WTC11 (cell line): ENCODE data around the gene IGFBP7. TPM values are rescaled to one million over a fixed set of nuclear protein-coding genes. Genes with fewer than 3 reads are reported as not detected.

Source experiments
- ATAC-seq: fragments of 200-7000 bp; cut with Tn5 transposase; 2 replicates; pipeline ENCODE4 v1.10.0; 2021; ENCODE audit warnings: mild to moderate bottlenecking, moderate library complexity
- CTCF ChIA-PET: fragments of 300-600 bp; sonication (Branson Sonifier 250); formaldehyde crosslinking; loops from one replicate; lab custom pipeline; 2021; ENCODE audit warnings: antibody characterized with exemption; lab: Charles Lee
- POLR2A ChIA-PET: fragments of 350-600 bp; sonication (Branson Sonifier 250); formaldehyde crosslinking; loops from one replicate; lab custom pipeline; 2021; ENCODE audit warnings: antibody characterized with exemption; lab: Charles Lee
- DNase-seq: peaks from one replicate; pipeline ENCODE4 v3.0.0; 2021; ENCODE audit warnings: low spot score
- H3K27ac Mint-ChIP-seq: 2 replicates; pipeline ENCODE4 v1.8.0; 2021; ENCODE audit warnings: mixed read lengths
- H3K27me3 Mint-ChIP-seq: 2 replicates; pipeline ENCODE4 v1.8.0; 2021; ENCODE audit warnings: low read depth, mild to moderate bottlenecking, moderate library complexity, mixed read lengths
- H3K36me3 Mint-ChIP-seq: 2 replicates; pipeline ENCODE4 v1.8.0; 2021; ENCODE audit warnings: mixed read lengths
- H3K4me1 Mint-ChIP-seq: 2 replicates; pipeline ENCODE4 v1.8.0; 2022; ENCODE audit warnings: mixed read lengths
- H3K4me3 Mint-ChIP-seq: 2 replicates; pipeline ENCODE4 v1.8.0; 2021; ENCODE audit warnings: mild to moderate bottlenecking, moderate library complexity, mixed read lengths
- H3K9me3 Mint-ChIP-seq: 2 replicates; pipeline ENCODE4 v1.8.0; 2021; ENCODE audit warnings: mixed read lengths
- ATF1 ChIP-seq: sonication (generic); formaldehyde crosslinking; IDR thresholded peaks from 2 replicates; pipeline ENCODE4 v1.8.1; 2023; ENCODE audit warnings: mild to moderate bottlenecking, moderate library complexity, missing genetic modification reagents
- GRHL2 ChIP-seq: fragments of 250-450 bp; sonication (Bioruptor Pico); IDR thresholded peaks from 2 replicates; pipeline ENCODE4 v1.8.0; 2022; ENCODE audit warnings: mild to moderate bottlenecking, moderate library complexity; ENCODE audit not compliant: insufficient replicate concordance, severe bottlenecking
- JUN ChIP-seq: sonication (generic); formaldehyde crosslinking; IDR thresholded peaks from 2 replicates; pipeline ENCODE4 v1.8.0; 2023; ENCODE audit warnings: mild to moderate bottlenecking, missing genetic modification reagents
- NFE2L1 ChIP-seq: sonication (generic); formaldehyde crosslinking; IDR thresholded peaks from 2 replicates; pipeline ENCODE4 v1.8.1; 2023; ENCODE audit warnings: missing genetic modification reagents
- TEAD1 ChIP-seq: sonication (generic); formaldehyde crosslinking; IDR thresholded peaks from 2 replicates; pipeline ENCODE4 v1.8.0; 2022; ENCODE audit warnings: mild to moderate bottlenecking, missing genetic modification reagents
- TP53 ChIP-seq: sonication (generic); formaldehyde crosslinking; IDR thresholded peaks from 2 replicates; pipeline ENCODE4 v1.8.1; 2023; ENCODE audit warnings: mild to moderate bottlenecking, missing genetic modification reagents
- ZNF263 ChIP-seq: sonication (generic); formaldehyde crosslinking; IDR thresholded peaks from 2 replicates; pipeline ENCODE4 v1.8.1; 2022; ENCODE audit warnings: low read depth, mild to moderate bottlenecking, moderate library complexity, missing genetic modification reagents
- ZNF671 ChIP-seq: fragments of 250-450 bp; sonication (Bioruptor Pico); IDR thresholded peaks from 2 replicates; pipeline ENCODE4 v1.8.0; 2021; ENCODE audit warnings: mild to moderate bottlenecking
- total RNA-seq: library from RNA; stranded (reverse); gene quantifications from 3 replicates; pipeline ENCODE4 v1.2.3, GENCODE V29; 2021
- TF ChIP-seq, protein P1 (sequence below): sonication (generic); formaldehyde crosslinking; IDR thresholded peaks from 2 replicates; pipeline ENCODE4 v1.8.1; 2023; ENCODE audit warnings: mild to moderate bottlenecking, missing genetic modification reagents, borderline replicate concordance
- TF ChIP-seq, protein P2 (sequence below): sonication (generic); formaldehyde crosslinking; IDR thresholded peaks from 2 replicates; pipeline ENCODE4 v1.8.0; 2022; ENCODE audit warnings: mild to moderate bottlenecking, missing genetic modification reagents
- TF ChIP-seq, protein P3 (sequence below): fragments of 250-450 bp; sonication (Bioruptor Pico); IDR thresholded peaks from 2 replicates; pipeline ENCODE4 v1.9.0; 2021; ENCODE audit warnings: mild to moderate bottlenecking
- TF ChIP-seq, protein P4 (sequence below): sonication (generic); formaldehyde crosslinking; IDR thresholded peaks from 2 replicates; pipeline ENCODE4 v1.8.0; 2023; ENCODE audit warnings: missing genetic modification reagents
- TF ChIP-seq, protein P5 (sequence below): sonication (generic); formaldehyde crosslinking; IDR thresholded peaks from 2 replicates; pipeline ENCODE4 v1.8.1; 2022; ENCODE audit warnings: mild to moderate bottlenecking, missing genetic modification reagents, moderate library complexity, borderline replicate concordance
- TF ChIP-seq, protein P6 (sequence below): fragments of 250-450 bp; sonication (Bioruptor Pico); IDR thresholded peaks from 2 replicates; pipeline ENCODE4 v1.9.0; 2021; ENCODE audit warnings: mild to moderate bottlenecking
- TF ChIP-seq, protein P7 (sequence below): sonication (generic); formaldehyde crosslinking; IDR thresholded peaks from 2 replicates; pipeline ENCODE4 v1.8.0; 2022; ENCODE audit warnings: missing genetic modification reagents

The IGFBP7 gene
- total RNA-seq, 1 experiment from 2014 or later, result 1.4 TPM

DNA sequence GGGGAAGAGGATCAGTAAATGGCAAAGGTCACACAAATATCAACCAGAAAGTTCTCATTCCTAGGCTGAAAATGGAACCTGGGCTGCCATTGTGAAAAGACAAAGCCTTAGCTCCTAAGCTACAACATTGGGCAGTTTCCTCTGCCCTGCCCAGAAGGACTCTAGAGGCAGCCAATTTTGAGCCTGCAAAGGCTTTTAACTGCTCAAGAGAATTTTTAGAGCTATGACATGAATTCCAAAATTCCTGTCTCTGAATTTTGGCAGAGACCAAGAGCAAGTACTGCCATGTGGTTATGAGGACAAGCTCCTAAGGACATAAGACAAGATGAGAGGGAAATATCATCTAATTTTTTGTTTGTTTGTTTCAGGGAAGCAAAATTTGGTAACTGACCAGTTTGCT is 29.6 kb upstream of the IGFBP7 start (continued):
- TF ChIP-seq, protein P1, sequence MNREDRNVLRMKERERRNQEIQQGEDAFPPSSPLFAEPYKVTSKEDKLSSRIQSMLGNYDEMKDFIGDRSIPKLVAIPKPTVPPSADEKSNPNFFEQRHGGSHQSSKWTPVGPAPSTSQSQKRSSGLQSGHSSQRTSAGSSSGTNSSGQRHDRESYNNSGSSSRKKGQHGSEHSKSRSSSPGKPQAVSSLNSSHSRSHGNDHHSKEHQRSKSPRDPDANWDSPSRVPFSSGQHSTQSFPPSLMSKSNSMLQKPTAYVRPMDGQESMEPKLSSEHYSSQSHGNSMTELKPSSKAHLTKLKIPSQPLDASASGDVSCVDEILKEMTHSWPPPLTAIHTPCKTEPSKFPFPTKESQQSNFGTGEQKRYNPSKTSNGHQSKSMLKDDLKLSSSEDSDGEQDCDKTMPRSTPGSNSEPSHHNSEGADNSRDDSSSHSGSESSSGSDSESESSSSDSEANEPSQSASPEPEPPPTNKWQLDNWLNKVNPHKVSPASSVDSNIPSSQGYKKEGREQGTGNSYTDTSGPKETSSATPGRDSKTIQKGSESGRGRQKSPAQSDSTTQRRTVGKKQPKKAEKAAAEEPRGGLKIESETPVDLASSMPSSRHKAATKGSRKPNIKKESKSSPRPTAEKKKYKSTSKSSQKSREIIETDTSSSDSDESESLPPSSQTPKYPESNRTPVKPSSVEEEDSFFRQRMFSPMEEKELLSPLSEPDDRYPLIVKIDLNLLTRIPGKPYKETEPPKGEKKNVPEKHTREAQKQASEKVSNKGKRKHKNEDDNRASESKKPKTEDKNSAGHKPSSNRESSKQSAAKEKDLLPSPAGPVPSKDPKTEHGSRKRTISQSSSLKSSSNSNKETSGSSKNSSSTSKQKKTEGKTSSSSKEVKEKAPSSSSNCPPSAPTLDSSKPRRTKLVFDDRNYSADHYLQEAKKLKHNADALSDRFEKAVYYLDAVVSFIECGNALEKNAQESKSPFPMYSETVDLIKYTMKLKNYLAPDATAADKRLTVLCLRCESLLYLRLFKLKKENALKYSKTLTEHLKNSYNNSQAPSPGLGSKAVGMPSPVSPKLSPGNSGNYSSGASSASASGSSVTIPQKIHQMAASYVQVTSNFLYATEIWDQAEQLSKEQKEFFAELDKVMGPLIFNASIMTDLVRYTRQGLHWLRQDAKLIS (CRISPR knock-in tag), result no peak
- TF ChIP-seq NFE2L1 (CRISPR knock-in tag) (no peak), TEAD1 (CRISPR knock-in tag) (no peak)

DNA sequence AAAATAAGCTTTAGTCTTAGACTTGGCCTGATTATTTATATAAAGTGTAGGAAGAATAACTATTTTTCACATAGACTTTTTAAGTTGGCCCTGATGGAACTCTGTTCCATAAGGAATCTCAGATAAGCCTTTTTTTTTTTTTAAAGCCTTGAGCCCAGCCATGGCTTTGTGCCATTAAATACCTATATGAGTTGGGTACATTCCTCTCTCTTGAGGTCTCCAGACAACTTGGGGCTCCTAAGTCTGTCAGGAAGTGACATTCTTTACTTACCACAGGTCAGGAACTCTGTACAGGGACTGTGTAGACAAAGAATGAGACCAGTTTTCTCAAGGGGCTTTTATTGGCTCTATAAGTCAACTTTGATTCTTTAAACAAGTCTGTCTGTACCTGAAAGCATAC is 27.1 kb upstream of the IGFBP7 start:
- peaks cover 12% of the 10 kb centered on the region for H3K27me3 Mint-ChIP-seq
- peaks cover 22% of the 10 kb centered on the region for H3K36me3 Mint-ChIP-seq
- no peak overlapping the region for H3K4me3 Mint-ChIP-seq
- no peak for DNase-seq
- peaks cover 36% of the 10 kb centered on the region for H3K9me3 Mint-ChIP-seq
- ChIA-PET POLR2A (no interaction called here), CTCF (no interaction called here)
- peaks cover 6% of the 10 kb centered on the region for H3K4me1 Mint-ChIP-seq
- TF ChIP-seq, protein P2, sequence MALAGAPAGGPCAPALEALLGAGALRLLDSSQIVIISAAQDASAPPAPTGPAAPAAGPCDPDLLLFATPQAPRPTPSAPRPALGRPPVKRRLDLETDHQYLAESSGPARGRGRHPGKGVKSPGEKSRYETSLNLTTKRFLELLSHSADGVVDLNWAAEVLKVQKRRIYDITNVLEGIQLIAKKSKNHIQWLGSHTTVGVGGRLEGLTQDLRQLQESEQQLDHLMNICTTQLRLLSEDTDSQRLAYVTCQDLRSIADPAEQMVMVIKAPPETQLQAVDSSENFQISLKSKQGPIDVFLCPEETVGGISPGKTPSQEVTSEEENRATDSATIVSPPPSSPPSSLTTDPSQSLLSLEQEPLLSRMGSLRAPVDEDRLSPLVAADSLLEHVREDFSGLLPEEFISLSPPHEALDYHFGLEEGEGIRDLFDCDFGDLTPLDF (CRISPR knock-in tag), result no peak
- no peak for TF ChIP-seq ATF1 (CRISPR knock-in tag)
- TF ChIP-seq TP53 (CRISPR knock-in tag), result no peak
- TF ChIP-seq ZNF671 (CRISPR knock-in tag), result no peak
- no peak for TF ChIP-seq ZNF263 (CRISPR knock-in tag)
- TF ChIP-seq, protein P3, sequence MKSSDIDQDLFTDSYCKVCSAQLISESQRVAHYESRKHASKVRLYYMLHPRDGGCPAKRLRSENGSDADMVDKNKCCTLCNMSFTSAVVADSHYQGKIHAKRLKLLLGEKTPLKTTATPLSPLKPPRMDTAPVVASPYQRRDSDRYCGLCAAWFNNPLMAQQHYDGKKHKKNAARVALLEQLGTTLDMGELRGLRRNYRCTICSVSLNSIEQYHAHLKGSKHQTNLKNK (CRISPR knock-in tag), result no peak
- no peak for TF ChIP-seq JUN (CRISPR knock-in tag)
- TF ChIP-seq GRHL2 (CRISPR knock-in tag), result no peak
- TF ChIP-seq, protein P4, sequence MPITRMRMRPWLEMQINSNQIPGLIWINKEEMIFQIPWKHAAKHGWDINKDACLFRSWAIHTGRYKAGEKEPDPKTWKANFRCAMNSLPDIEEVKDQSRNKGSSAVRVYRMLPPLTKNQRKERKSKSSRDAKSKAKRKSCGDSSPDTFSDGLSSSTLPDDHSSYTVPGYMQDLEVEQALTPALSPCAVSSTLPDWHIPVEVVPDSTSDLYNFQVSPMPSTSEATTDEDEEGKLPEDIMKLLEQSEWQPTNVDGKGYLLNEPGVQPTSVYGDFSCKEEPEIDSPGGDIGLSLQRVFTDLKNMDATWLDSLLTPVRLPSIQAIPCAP, result no peak
- TF ChIP-seq, protein P5, sequence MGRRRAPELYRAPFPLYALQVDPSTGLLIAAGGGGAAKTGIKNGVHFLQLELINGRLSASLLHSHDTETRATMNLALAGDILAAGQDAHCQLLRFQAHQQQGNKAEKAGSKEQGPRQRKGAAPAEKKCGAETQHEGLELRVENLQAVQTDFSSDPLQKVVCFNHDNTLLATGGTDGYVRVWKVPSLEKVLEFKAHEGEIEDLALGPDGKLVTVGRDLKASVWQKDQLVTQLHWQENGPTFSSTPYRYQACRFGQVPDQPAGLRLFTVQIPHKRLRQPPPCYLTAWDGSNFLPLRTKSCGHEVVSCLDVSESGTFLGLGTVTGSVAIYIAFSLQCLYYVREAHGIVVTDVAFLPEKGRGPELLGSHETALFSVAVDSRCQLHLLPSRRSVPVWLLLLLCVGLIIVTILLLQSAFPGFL, result no peak
- TF ChIP-seq, protein P6, sequence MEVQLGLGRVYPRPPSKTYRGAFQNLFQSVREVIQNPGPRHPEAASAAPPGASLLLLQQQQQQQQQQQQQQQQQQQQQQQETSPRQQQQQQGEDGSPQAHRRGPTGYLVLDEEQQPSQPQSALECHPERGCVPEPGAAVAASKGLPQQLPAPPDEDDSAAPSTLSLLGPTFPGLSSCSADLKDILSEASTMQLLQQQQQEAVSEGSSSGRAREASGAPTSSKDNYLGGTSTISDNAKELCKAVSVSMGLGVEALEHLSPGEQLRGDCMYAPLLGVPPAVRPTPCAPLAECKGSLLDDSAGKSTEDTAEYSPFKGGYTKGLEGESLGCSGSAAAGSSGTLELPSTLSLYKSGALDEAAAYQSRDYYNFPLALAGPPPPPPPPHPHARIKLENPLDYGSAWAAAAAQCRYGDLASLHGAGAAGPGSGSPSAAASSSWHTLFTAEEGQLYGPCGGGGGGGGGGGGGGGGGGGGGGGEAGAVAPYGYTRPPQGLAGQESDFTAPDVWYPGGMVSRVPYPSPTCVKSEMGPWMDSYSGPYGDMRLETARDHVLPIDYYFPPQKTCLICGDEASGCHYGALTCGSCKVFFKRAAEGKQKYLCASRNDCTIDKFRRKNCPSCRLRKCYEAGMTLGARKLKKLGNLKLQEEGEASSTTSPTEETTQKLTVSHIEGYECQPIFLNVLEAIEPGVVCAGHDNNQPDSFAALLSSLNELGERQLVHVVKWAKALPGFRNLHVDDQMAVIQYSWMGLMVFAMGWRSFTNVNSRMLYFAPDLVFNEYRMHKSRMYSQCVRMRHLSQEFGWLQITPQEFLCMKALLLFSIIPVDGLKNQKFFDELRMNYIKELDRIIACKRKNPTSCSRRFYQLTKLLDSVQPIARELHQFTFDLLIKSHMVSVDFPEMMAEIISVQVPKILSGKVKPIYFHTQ, result no peak
- TF ChIP-seq, protein P7, sequence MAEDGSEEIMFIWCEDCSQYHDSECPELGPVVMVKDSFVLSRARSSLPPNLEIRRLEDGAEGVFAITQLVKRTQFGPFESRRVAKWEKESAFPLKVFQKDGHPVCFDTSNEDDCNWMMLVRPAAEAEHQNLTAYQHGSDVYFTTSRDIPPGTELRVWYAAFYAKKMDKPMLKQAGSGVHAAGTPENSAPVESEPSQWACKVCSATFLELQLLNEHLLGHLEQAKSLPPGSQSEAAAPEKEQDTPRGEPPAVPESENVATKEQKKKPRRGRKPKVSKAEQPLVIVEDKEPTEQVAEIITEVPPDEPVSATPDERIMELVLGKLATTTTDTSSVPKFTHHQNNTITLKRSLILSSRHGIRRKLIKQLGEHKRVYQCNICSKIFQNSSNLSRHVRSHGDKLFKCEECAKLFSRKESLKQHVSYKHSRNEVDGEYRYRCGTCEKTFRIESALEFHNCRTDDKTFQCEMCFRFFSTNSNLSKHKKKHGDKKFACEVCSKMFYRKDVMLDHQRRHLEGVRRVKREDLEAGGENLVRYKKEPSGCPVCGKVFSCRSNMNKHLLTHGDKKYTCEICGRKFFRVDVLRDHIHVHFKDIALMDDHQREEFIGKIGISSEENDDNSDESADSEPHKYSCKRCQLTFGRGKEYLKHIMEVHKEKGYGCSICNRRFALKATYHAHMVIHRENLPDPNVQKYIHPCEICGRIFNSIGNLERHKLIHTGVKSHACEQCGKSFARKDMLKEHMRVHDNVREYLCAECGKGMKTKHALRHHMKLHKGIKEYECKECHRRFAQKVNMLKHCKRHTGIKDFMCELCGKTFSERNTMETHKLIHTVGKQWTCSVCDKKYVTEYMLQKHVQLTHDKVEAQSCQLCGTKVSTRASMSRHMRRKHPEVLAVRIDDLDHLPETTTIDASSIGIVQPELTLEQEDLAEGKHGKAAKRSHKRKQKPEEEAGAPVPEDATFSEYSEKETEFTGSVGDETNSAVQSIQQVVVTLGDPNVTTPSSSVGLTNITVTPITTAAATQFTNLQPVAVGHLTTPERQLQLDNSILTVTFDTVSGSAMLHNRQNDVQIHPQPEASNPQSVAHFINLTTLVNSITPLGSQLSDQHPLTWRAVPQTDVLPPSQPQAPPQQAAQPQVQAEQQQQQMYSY, result no peak
- no peak for ATAC-seq
- no peak overlapping the region for H3K27ac Mint-ChIP-seq
